Caki2 (cell line): ENCODE measurements around the gene CDC16. TPM values are rescaled to one million over a fixed set of nuclear protein-coding genes. Genes with fewer than 3 reads are reported as not detected.

Experiments used
- DNase-seq: peaks from one replicate; pipeline ENCODE4 v3.0.0-alpha.2; 2015; ENCODE audit warnings: low read depth
- in situ Hi-C: cut with HindIII; loops from 2 replicates; pipeline ENCODE4 v1.10.0; 2016; ENCODE audit warnings: low sequenced_read_pairs, low pct_unique_long_range_greater_than_20kb, mixed read lengths
- total RNA-seq: library from RNA; depleted of rRNA; stranded (reverse); fragments of >200 nt; shearing (Covaris generic); gene quantifications from 2 replicates; pipeline ENCODE4 v1.2.3, GENCODE V29; 2014; ENCODE audit warnings: low replicate concordance

The CDC16 gene
- total RNA-seq, 1 experiment from 2014 or later, result 41.8 TPM

DNA sequence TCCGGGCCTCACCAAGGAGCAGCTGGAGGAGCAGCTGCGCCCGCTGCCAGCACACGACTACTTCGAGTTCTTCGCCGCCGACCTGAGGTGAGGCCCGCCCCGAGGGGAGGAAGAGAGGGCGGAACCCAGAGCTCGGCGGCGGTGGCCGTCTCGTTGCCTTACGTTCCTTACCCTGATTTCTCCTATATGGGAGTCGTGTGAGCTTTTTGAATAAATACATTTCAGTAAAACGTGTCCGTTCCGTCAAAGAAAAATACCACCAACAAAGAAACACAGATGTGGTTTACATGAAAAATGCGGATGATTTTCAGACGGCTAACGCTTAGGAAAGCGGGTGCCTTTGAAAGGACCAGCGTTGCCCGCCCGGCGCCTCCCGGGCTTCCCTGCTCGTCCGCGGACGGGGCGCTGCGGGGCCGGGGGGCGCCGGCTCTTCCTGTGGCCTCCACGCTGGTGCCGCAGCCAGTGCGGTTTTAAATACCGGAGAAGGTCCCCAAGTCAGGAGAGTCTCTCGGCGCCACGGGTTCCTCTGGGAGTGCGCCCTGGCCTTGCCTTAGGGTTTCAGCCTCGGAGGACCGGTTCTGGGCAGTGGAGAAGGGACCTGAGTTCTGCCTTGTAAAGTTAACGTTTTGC is 47.5 kb downstream of the CDC16 start:
- in situ Hi-C loops, result no loop called here

DNA sequence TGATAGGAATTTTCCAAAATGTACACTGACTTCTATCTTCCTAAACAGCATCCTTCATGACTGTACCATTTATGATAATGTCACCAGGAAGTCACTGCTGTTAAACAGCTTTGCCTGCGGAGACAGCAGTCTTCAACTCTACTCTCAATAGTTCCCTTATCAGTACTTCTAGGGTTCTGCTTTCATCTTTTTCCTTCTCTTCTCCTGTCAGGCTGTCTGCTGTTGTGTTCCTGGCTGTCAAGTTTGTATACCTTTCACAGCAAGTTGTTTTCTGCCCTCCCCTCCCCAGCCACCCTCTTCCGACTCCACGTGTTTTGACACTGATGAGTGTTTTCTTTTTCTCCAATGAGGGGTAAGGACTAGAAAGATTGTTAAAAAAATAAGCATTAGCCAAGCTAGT is 48.9 kb downstream of the CDC16 start:
- in situ Hi-C loops, result no loop called here

More for the DNA sequence above, 47.5 kb downstream of the CDC16 start:
- DNase-seq, result peak; percentile 80

DNA sequence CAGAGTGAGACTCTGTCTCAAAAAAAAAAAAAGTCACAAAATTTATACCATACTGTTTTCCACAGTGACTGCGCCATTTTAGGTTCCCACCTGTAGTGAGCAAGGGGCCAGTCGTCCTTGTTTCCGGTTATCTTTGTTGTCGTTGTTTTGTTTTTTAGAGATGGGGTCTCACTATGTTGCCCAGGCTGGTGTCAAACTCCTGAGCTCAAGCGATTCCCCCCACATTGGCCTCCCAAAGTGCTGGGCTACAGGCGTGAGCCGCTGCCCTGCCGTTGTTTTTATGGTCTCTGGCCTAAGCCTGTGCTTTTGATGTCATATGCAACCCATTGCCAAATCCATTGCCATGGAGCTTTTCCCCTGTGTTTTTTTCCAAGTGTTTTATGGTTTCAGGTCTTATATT is 50.0 kb downstream of the CDC16 start:
- DNase-seq, result no peak
- in situ Hi-C loops, result no loop called here

More for the DNA sequence above, 48.9 kb downstream of the CDC16 start:
- DNase-seq, result peak; percentile 33

DNA sequence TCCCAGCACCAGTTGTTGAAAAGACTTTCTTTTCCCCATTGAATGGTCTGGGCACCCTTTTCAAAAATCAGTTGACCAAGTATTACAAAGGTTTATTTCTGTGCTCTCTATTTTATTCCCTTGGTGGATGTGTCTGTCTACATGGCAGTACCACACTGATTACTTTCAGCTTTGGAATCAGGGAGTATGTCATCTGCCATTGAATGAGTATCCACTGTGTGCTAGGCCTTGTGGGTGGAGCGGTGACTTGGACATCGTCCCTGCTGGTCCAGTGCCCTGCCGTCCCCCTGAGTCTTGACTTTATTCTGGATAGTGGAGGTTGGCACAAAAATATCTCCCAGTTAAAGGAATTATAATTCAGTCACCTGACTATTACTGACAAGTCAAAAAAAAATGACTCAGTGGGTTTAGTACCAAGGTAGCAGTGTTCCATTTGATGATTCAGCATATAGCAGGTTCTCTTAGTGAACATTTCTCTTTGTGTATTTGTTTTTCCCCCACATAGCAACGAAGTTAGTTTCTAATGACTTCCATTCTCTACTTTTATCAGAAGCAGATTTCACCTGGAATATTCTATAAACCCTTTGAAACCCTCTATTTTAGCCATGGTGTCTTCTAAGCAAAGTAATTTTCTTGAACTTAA is 50.6 kb downstream of the CDC16 start:
- in situ Hi-C loops, result no loop called here
- DNase-seq, result peak; percentile 42

DNA sequence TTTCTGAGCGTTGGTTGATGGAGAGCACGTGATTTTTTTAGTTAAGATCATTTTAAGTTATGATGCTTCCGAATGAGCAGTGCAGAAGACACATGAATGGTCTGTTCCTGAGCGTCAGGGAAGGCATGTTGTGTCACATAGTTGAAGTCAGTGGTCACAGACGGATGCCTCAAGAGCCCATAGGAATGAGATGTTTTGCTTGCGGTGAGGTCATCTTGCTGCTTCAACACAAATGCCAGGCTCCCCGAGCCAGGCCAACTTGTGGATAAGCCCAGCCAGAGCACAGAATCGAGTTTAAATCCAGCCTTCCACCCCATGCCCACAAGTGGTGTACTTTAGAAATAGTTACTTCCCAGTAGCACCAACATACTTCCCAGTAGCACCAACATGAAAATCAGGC is 52.1 kb downstream of the CDC16 start:
- in situ Hi-C loops, result no loop called here
- DNase-seq, result peak; percentile 42

DNA sequence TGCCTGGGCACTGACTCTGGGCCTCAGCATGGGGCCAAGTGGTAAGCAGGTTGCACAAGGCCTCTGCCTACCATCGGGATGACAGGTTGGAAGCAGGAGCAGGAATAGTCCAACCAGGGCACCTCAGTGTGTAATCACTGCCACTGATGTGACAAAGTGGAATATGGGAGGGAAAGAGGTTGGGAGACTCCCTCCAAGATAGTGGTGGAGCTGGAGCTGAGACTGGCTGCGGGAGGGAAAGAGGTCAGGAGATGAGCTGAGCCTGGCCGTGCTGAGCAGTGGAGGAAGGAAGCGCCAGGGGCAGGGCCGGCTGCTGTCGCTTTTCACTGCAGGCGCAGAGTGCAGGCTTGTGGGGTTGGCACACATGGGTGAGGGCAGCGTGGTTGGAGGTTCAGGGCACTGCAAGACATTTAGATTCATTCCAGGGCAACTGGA is 53.5 kb downstream of the CDC16 start:
- no peak for DNase-seq
- in situ Hi-C loops, result no loop called here

DNA sequence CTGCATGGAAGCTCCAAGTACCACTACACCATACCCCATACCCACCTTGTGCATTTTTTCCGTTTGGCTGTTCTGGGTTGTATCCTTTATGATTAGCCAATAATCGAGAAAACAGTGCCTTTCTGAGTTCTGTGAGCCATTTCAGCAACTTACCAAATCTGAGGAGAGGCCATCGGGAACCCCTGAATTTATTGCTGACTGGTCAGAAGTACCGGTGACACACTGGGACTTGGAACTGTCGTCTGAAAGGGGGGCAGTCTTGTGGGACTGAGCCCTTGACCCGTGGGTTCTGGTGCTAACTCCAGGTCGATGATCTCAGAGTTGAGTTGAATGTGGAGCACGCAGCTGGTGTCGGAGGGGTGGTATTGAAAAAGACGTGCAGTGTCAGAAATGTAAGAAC is 61.8 kb downstream of the CDC16 start:
- in situ Hi-C loops, result no loop called here
- no peak for DNase-seq

DNA sequence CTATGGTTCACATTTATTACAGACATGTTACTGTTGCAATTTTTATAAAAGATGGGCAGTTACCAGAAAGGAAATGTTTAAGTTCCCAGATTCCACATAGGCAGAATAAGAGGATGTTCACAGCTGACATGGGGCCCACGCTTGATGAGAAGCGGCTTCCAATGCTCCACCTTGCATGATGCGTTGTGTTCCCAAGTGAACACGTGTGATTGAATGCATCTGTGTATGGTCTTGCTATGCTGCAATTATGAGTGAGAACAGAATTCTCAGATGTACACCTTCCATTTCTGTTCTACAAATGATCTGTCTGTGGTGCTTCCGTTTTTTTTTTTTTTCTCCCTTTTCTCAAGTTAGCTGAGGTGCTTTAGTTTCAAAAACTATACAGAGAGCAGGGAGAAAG is 62.2 kb downstream of the CDC16 start:
- in situ Hi-C loops, result no loop called here
- no peak for DNase-seq

DNA sequence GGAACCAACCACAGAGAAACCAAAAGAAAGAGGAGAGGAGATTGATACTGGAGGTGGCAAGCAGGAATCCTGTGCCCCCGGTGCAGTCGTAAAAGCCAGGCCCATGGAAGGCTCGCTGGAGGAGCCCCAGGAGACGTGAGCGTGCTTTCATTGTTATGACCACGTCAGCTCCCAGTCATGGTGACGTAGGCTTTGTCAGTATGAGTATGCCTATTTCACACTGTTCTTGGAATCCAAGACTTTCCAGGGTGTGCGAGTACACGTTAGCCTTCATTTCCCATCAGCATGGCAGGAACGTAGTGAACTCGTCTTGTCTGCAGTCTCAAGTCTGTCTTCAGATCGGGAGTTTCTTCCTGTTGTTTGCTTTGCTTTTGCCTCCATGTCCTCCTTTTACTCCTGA is 64.2 kb downstream of the CDC16 start:
- in situ Hi-C loops, result no loop called here

DNA sequence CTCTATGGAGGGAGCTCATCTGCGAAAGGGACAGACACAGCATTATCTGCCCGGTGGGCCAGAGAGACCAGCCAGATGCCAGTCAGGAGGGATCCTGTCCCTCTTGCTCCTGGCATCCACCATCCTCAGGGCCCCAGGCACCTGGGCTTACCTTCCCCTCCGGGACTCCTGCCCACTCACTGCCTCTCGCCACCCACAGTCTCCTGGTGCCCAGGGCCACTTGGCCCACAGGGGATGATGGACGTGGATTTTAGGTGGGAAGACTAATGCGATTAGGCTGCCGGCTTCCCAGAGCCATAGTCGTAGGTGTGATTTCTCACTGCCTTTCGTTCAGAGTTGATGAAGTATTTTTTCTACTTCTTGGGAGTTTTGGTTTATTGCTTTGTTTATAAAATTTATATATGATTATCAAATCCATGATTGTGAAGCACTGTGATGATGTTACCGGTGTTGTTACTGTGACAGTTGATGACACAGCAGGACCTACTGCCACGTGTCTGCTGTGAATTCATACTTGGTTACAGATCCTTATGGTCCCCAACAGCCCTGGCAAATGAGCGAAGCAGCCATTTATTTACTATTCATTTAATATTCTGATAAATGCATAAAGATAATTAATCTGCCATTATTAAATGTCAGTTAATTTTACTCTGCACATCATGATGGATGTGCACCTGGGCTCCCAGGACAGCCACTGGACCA is 65.1 kb downstream of the CDC16 start:
- no peak for DNase-seq

More for the DNA sequence above, 64.2 kb downstream of the CDC16 start:
- DNase-seq, result no peak

DNA sequence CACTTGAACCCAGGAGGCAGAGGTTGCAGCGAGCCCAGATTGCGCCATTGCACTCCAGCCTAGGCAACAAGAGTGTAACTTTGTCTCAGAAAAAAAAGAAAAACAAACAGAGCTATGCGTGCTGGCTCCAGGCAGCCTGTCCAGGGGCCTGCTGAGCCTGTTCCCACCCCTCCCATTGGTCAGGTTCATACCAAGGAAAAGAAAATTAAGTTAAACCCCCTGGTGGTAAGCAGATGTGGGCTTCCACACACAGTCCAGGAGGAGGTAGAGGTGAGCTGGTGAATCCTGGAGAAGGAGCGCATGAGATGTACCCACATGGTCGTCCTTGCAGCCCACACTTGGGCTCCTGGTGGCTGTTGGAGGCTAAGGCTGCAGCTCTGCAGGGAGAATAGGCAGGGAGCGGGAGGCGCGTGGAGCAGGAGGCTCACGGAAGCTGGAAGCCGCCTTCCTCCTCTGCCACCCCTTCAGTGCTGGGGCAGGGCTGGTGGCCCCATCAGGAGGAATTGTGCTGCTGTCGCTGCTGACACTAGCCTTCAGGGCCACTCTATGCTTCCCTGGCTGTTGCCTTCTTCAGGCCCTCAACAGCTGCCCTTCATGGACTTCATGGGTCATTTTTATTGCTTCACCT is 69.1 kb downstream of the CDC16 start:
- no peak for DNase-seq
- in situ Hi-C loops, result no loop called here

More for the DNA sequence above, 65.1 kb downstream of the CDC16 start:
- in situ Hi-C loops, result no loop called here

DNA sequence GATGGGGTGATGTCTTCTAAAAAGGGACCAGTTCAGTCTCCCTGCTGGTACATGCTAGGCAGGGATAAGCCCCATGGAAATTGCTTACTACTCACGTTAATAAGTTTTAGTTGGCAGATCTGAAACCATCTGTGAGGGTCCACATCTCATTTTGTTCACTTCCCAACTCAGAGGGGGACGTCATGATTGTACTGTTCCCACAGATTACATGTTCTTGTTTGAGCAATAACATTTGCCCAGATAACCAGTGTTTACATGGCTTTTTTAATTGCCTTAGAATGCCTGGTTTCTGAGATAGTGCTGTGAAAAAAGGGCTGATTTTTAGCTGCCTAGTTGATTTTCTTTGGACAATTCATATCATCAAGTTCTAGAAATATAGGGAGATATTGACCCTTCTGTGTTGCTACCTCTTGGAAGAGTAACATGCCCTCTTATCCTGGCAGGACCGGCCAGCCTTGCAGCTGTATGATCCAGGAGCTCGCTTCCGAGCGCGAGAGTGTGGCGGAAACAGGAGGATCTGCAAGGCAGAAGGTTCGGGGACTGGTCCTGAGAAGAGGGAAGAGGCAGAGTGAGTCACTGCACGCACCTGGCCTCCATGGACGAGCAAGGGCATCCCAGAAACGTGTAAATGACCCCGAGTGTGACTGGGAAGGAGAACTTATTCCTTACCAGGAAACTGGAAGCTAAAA is 69.8 kb downstream of the CDC16 start:
- no peak for DNase-seq
- in situ Hi-C loops, result no loop called here

DNA sequence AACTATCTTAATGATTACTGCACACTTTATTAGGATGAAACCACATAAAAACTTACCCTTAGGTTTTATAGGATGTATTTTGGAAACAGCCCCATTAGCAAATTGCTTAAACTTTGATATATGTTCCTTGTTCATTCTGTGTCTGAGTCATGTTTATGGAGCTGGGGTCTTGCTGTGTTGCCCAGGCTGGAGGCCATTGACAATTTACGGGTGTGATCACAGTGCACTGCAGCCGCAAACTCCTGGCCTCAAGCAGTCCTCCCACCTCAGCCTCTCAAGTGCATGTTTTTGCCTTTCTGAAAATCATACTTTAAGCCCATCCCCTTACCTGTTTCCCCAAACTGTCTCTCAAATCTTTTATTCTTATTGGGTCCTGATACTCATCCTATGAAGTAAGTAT is 74.4 kb downstream of the CDC16 start:
- no peak for DNase-seq
- in situ Hi-C loops, result no loop called here

DNA sequence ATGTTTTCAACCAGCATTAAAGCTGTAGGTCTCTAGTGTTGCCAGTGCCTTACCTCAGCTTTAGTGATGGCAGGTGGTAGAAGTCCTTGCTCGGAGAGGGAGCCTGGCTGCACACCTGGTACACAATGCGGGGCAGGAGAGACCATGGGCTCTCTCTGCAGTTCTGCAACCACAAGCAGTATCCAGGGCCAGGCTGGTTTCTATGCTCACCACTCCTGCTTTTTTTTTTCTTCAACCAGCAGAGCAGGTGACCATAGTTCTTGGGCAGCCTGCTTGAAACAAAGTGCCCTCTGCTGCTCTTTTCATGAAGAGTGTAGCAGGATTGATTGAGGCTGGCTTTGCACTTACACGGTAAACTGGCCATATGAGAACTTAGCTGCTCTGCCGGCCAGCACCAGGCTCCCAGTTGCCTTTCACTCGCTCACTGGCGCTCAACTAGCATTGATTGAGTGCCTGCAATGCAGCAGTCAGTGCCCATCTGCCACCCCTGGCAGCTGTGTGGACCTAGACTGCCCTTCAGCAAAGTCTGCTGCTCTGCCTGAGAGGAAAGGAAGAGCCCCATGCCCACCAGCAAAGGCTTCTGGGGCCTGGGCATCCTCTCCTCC is 75.2 kb downstream of the CDC16 start:
- in situ Hi-C loops, result no loop called here
- DNase-seq, result no peak

DNA sequence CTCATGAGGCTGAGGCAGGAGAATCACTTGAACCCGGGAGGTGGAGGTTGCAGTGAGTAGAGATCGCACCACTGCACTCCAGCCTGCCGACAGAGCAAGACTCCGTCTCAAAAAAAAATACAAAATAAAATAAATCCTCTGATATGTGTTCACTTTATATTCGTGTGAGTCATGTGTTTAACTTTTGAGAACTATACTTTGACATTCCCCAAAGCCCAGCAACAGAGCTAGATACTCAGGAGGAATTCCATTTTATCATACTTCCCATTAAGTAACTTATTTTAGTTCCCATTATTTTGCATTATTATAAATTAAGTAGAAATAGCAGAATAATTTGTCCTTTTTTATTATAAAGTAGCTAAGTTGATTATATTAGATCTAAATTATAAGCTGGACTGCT is 76.3 kb downstream of the CDC16 start:
- no peak for DNase-seq
- in situ Hi-C loops, result no loop called here

DNA sequence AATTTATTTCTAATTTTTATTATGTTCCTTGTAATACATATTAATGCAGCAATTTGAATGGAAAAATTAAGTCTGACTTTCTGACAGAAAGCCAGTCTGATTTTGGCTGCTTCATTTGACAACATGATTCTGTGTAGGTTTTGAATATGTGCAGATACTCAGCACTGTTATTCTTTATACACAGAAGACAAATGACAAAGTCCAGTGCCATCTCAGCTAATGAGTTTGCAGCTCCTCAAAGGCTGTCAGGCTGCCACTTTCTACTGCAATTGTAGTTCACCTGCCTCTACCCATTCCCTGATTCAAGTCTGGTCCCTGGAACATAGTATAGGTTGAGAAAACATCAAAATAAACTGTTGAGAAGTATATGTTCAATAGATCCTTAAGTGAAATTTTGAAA is 76.7 kb downstream of the CDC16 start:
- no peak for DNase-seq

DNA sequence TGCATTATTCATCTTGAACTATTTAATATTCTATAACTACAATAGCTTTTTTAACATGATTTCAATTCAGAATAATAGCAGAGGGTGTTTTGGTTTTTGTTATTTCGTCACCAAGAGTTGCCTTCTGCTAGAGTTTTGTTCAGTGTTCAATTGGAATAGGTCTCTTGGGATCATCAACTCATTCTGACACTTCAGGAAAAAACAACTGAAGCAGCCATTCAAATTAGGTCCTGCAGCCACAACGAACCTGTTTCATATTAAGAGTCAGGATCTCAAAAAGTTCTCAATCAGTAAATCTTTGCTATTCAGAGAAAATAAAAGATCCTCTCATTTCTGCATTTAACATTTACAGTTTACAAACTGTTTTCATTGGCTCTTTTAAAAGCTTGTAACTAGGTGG is 77.2 kb downstream of the CDC16 start:
- in situ Hi-C loops, result no loop called here

More for the DNA sequence above, 76.7 kb downstream of the CDC16 start:
- in situ Hi-C loops, result no loop called here

More for the DNA sequence above, 77.2 kb downstream of the CDC16 start:
- no peak for DNase-seq
